ENCODE measurements around the gene ASCL5. TPM values are rescaled to one million over a fixed set of nuclear protein-coding genes. Genes with fewer than 3 reads are reported as not detected.

The ASCL5 gene
- total and polyA plus RNA-seq, 2 of the 13 experiments (the other 11 are each of a cell fraction or from before 2014, with no cell fraction given) = not detected

DNA sequence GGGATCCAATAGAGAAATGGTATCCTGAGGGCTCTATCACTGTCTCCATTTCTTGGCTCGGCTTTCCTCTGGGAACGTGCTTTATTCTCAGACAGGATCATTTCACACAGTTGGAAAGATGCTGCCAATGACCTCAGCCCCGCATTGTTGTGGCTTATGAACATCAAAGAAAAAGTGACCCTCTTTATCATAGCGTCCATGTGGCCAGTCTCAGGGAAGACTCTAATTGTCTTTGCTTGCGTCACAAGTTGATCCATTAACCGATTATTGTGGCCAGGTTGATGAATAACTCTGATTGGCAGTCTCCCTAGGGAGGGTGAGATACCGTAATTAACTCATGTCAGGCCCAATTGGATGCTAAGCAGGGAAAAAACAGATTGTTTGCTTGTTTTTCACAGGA lies 37.7 kb upstream of the ASCL5 start:
- H3K9me3 ChIP-seq (ENCODE audit: low read length) = no peaks in the 10 kb centered on the region
- H4K20me1 ChIP-seq (ENCODE audit: insufficient read depth, low read length) = no peaks in the 10 kb centered on the region
- ChIA-PET POLR2A (no interaction called here), CTCF (ENCODE audit: low intra/inter-chr PET ratio, low total read pairs) (no interaction called here)
- in situ Hi-C loops (cut with HindIII; ENCODE audit: extremely low pct_ligation_motif_present, low pct_unique_long_range_greater_than_20kb) (no loop called here), intact Hi-C loops (cut with micrococcal nuclease; ENCODE audit: unreplicated experiment) (no loop called here)
- peaks cover 9% of the 10 kb centered on the region for H3K4me1 ChIP-seq (ENCODE audit: insufficient read depth, low read length)
- no peak overlapping the region for H3K27ac ChIP-seq (ENCODE audit: extremely low read length, insufficient read depth, low read length)
- 68% methylated on average over 7 of the region's 7 CpGs for WGBS (ENCODE audit: low lambda C conversion rate)
- ATAC-seq = no peak
- no peaks in the 10 kb centered on the region for H3K79me2 ChIP-seq (ENCODE audit: insufficient read depth, low read length)
- no peak overlapping the region for H3K9ac ChIP-seq (ENCODE audit: insufficient read depth, low read depth, low read length)
- TF ChIP-seq SOX6 (IDR thresholded peaks at IDR 0.05) (no peak), SOX6 (CRISPR knock-in tag; IDR thresholded peaks at IDR 0.05) (peak; percentile 29; the same call in 1 of the 2 replicates), SOX13 (IDR thresholded peaks at IDR 0.05) (peak; percentile 44; the same call in 1 of the 2 replicates), SOX13 (CRISPR knock-in tag; conservative IDR thresholded peaks at IDR 0.05 in 1 of 2, IDR thresholded peaks at IDR 0.05 in 1 of 2) (peak in 1 of 2 experiments; percentile 67; a peak in 2 of 4 replicates), SOX5 (CRISPR knock-in tag; IDR thresholded peaks at IDR 0.05; ENCODE audit: borderline replicate concordance) (0 out of 2 replicates have a peak, but pooled peaks have one; percentile 26), HDAC2 (CRISPR knock-in tag; IDR thresholded peaks at IDR 0.05) (no peak), ASH2L (IDR thresholded peaks at IDR 0.05; ENCODE audit: insufficient read length, low read depth, low read length) (no peak), TMF1 (CRISPR knock-in tag; IDR thresholded peaks at IDR 0.05; ENCODE audit: low read depth) (no peak)
- TF ChIP-seq, protein P1, sequence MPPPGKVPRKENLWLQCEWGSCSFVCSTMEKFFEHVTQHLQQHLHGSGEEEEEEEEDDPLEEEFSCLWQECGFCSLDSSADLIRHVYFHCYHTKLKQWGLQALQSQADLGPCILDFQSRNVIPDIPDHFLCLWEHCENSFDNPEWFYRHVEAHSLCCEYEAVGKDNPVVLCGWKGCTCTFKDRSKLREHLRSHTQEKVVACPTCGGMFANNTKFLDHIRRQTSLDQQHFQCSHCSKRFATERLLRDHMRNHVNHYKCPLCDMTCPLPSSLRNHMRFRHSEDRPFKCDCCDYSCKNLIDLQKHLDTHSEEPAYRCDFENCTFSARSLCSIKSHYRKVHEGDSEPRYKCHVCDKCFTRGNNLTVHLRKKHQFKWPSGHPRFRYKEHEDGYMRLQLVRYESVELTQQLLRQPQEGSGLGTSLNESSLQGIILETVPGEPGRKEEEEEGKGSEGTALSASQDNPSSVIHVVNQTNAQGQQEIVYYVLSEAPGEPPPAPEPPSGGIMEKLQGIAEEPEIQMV (CRISPR knock-in tag; IDR thresholded peaks at IDR 0.05; ENCODE audit: low read depth) = no peak
- no peaks in the 10 kb centered on the region; a peak in 1 of 5 replicates for H3K27me3 ChIP-seq (ENCODE audit: control insufficient read depth in 1 of 2, insufficient read depth in 2 of 2, low read length in 2 of 2)
- no peak for DNase-seq (ENCODE audit: low spot score)
- no peak overlapping the region for H2AFZ ChIP-seq (ENCODE audit: low read length)
- no peak for FAIRE-seq
- no peak overlapping the region for H3K4me3 ChIP-seq (replicated peaks in 1 of 3; ENCODE audit: insufficient read depth in 1 of 3, low read depth in 2 of 3, low read length in 3 of 3)
- H3K36me3 ChIP-seq (replicated peaks in 1 of 2; ENCODE audit: control insufficient read depth in 1 of 2, insufficient read depth in 2 of 2, low read length in 2 of 2) = no peaks in the 10 kb centered on the region
- H3K4me2 ChIP-seq (ENCODE audit: low read depth, low read length) = no peak overlapping the region
- no TSS peak for BruUV-seq (replicated peaks)
